WTC11 (cell line): ENCODE measurements around the gene WDR82.

Source experiments
- TF ChIP-seq, protein P1 (sequence below): sonication (generic); formaldehyde crosslinking; IDR thresholded peaks from 2 replicates; pipeline ENCODE4 v1.8.0; 2023; ENCODE audit warnings: missing genetic modification reagents, mild to moderate bottlenecking, borderline replicate concordance
- TF ChIP-seq, protein P2 (sequence below): sonication (generic); formaldehyde crosslinking; IDR thresholded peaks from 2 replicates; pipeline ENCODE4 v1.8.1; 2022; ENCODE audit warnings: low read depth, mild to moderate bottlenecking, moderate library complexity, missing genetic modification reagents, borderline replicate concordance

DNA sequence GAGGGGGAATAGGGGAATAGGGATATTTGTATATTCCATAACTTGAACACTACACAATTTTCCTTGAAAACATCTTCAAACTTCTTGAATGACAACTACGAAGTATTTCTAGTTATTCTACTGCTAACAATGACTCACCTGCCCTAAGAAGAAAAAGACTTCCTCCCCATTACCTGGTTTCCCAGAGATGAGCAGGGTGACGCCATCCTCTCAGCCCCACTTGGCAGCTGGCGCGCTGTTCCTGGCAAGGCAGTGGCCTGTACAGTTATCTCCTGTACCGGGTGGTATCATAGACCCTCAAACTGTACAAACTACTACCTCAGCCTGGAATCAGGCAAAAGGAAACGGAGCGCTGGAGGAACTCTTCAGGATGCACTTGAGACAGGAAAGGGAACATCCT is 10.4 kb downstream of the WDR82 start:
- TF ChIP-seq, protein P1, sequence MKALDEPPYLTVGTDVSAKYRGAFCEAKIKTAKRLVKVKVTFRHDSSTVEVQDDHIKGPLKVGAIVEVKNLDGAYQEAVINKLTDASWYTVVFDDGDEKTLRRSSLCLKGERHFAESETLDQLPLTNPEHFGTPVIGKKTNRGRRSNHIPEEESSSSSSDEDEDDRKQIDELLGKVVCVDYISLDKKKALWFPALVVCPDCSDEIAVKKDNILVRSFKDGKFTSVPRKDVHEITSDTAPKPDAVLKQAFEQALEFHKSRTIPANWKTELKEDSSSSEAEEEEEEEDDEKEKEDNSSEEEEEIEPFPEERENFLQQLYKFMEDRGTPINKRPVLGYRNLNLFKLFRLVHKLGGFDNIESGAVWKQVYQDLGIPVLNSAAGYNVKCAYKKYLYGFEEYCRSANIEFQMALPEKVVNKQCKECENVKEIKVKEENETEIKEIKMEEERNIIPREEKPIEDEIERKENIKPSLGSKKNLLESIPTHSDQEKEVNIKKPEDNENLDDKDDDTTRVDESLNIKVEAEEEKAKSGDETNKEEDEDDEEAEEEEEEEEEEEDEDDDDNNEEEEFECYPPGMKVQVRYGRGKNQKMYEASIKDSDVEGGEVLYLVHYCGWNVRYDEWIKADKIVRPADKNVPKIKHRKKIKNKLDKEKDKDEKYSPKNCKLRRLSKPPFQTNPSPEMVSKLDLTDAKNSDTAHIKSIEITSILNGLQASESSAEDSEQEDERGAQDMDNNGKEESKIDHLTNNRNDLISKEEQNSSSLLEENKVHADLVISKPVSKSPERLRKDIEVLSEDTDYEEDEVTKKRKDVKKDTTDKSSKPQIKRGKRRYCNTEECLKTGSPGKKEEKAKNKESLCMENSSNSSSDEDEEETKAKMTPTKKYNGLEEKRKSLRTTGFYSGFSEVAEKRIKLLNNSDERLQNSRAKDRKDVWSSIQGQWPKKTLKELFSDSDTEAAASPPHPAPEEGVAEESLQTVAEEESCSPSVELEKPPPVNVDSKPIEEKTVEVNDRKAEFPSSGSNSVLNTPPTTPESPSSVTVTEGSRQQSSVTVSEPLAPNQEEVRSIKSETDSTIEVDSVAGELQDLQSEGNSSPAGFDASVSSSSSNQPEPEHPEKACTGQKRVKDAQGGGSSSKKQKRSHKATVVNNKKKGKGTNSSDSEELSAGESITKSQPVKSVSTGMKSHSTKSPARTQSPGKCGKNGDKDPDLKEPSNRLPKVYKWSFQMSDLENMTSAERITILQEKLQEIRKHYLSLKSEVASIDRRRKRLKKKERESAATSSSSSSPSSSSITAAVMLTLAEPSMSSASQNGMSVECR (CRISPR knock-in tag): no peak
- TF ChIP-seq, protein P2, sequence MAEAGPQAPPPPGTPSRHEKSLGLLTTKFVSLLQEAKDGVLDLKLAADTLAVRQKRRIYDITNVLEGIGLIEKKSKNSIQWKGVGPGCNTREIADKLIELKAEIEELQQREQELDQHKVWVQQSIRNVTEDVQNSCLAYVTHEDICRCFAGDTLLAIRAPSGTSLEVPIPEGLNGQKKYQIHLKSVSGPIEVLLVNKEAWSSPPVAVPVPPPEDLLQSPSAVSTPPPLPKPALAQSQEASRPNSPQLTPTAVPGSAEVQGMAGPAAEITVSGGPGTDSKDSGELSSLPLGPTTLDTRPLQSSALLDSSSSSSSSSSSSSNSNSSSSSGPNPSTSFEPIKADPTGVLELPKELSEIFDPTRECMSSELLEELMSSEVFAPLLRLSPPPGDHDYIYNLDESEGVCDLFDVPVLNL (CRISPR knock-in tag): no peak
